Right cardiac atrium (tissue), 5 donors: Measurements from ENCODE around the gene NFASC. TPM values are rescaled to one million over a fixed set of nuclear protein-coding genes. Genes with fewer than 3 reads are reported as not detected.

Source experiments
- ATAC-seq, 2 donors: fragments of 200-7000 bp; cut with Tn5 transposase; one replicate each; pipeline versions ENCODE4 v1.8.0 to v1.9.1; 2020; ENCODE audit warnings: moderate library complexity in 2 of 2, mild to moderate bottlenecking in 1 of 2
- DNase-seq, 3 donors: peaks; one replicate each; pipeline ENCODE4 v3.0.0-alpha.2; 2020
- H3K27ac ChIP-seq: one replicate; pipeline ENCODE4 v1.5.1; 2013; ENCODE audit warnings: mild to moderate bottlenecking, low read length, control low read depth, moderate library complexity
- H3K27me3 ChIP-seq: one replicate; pipeline ENCODE4 v1.6.1; 2013; ENCODE audit not compliant: control insufficient read depth, insufficient read depth
- H3K4me1 ChIP-seq: one replicate; pipeline ENCODE4 v1.6.1; 2013; ENCODE audit warnings: low read length; ENCODE audit not compliant: control insufficient read depth, insufficient read depth
- H3K4me3 ChIP-seq: one replicate; pipeline ENCODE4 v1.5.1; 2013; ENCODE audit warnings: low read length, control low read depth
- H3K9me3 ChIP-seq: one replicate; pipeline ENCODE4 v1.6.1; 2013; ENCODE audit warnings: low read length; ENCODE audit not compliant: control insufficient read depth
- WGBS: extraction: QIAGEN DNeasy Blood & Tissue Kit; methylation state at CpG from one replicate; pipeline ENCODE4 v1.1.7; 2013; 5-methylcytosine and 5-hydroxymethylcytosine counted together
- intact Hi-C, 4 donors: fragments of 100-400 bp; cut with DNase I; formaldehyde crosslinking; loops; one replicate each; pipeline versions ENCODE4 v1.11.0 to v1.14.0; 2022 to 2023
- polyA plus RNA-seq: library from polyadenylated mRNA; stranded (reverse); fragments of 200-250 nt; gene quantifications from one replicate; pipeline ENCODE4 v1.2.3, GENCODE V29; 2013
- total RNA-seq, 4 donors: library from RNA; stranded (reverse); fragmentation: NEBNext Ultra II Directional; extraction: Animal tissue kit (Norgen Biotek cat#: 25700); gene quantifications; one replicate each; pipeline ENCODE4 v1.2.1, GENCODE V29; 2021
- donor health status: healthy with polysubstance abuse.
- donor health status: DM: no; HTN: yes; CAD: no.
- donor health status: DM: no; HTN: no; CAD: no.
- donor health status: DM: no; HTN: yes; CAD: no; lungs with severe emphysema.
- donor health status: DM: yes; HTN: yes; CAD: no.

The NFASC gene
- total and polyA plus RNA-seq, 5 donors, result 44.2 to 94.2 (median 63.3) TPM

DNA sequence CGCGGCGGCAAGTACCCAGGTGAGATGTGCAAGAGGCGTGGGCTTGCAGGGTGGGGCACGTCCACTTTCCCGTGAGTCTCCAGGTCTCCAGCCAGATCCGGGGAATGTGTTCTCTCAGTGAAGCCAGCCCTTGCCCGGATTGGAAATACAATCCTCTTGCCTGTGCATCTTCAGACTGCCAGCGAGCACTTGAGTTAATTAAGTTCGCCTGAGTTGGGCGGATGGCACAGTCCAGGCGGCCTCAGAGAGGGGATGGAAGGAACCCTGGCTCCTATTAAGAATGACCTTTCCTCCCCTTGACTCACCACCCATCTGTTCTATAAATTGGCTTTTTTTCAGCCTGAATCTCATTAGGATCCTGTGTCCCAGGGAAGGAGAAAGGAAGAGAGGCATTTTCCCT, 139.0 kb downstream of the NFASC start:
- 95% methylated on average over 12 of the region's 12 CpGs for WGBS
- no peaks in the 10 kb centered on the region for H3K9me3 ChIP-seq
- H3K27me3 ChIP-seq, result no peaks in the 10 kb centered on the region
- H3K4me3 ChIP-seq, result no peak overlapping the region
- H3K4me1 ChIP-seq, result peaks cover 2% of the 10 kb centered on the region
- DNase-seq (no peak), ATAC-seq (no peak)
- intact Hi-C loops, result no loop called here
- H3K27ac ChIP-seq, result no peak overlapping the region

DNA sequence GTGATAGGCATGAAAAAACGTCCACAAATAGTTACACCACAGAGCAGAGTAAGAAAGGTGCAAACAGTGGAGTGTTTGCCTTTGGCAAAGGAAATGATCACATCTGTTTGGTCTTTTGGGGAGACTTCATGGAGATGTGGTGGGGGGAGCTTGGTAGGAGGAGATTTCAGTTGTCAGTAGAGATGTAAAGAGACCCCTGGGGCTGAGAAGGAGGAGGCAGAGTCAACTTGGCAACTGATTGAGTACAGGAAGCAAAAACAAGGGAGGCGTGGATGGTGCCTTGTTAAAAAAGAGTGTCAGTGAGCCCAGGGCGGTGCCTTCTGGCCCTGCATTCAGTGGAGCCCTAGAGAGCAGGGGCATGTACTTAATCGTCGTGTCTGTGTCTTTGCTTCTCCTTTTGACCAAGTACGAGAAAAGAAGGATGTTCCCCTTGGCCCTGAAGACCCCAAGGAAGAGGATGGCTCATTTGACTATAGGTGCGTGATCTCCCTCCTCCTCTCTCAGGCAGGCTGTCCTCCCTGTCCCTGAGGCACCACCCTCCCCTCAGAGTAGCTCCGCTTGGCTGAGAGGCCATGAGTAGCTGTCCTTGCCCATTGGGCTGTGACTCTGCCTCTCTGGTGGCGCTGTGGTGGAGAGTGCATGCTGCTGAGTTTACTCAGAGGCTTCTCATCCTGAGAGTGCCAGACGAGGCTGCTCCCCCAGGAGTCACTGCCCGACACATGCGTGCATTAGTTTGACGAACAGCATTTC, 141.9 kb downstream of the NFASC start:
- Histone ChIP-seq H3K4me3 (no peak overlapping the region), H3K9me3 (no peaks in the 10 kb centered on the region), H3K27me3 (no peaks in the 10 kb centered on the region), H3K27ac (no peak overlapping the region), H3K4me1 (peaks cover 2% of the 10 kb centered on the region)
- intact Hi-C loops, result no loop called here
- ATAC-seq (no peak), DNase-seq (no peak)
- WGBS, result 64% methylated on average over 13 of the region's 13 CpGs

DNA sequence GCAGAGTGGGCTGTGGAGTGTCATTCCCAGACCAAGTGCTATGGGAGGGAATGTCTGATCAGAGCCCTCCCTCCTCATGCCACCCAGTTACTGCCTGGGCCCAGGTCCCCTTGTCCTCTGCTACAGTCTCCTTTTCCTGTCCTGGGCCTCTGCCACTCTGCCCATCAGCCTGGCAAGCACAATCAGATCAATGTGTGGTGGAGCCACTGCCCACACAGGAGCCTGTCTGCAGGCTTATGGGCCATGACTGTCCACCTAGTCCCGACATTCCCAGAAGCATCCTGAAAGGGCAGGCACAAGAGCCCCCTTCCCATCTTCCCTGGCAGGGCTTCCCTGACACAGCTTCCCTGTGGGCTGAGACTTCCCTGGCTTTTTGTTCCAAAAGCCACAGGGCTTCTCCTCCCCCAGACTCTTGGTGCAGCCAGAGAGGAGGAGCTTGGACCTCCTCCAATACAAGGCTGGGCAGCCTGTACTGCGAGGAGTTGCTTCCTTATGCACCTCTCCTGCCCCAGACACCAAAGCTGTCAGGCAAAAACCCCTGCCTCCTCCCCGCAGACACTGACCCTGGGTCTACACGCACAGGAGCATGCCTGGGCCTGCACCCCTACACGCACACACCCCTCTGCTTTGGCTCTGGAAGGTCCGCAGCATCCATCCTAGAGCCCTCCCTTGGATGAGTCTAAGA, 143.2 kb downstream of the NFASC start:
- WGBS, result 32% methylated on average over 6 of the region's 6 CpGs
- no peaks in the 10 kb centered on the region for H3K9me3 ChIP-seq

DNA sequence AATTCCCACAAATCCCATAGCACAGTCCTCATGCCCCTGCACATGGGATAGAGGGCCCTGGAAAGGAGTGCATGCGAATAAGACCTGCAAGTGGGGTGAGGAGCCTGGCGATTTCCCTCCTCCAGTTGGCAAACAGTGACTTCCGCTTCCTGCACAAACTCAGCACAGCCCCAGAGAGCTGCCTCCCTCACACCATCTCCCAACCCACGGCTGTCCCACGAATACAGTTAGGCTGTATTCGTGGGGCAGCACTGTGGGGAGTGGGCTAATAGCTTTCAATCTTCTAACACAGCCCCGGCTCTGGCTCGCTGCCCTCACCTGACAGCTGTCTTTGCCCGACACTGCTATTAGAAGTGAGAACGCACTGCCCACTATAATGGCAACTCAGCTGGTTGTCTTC, 144.1 kb downstream of the NFASC start:
- 38% methylated on average over 10 of the region's 10 CpGs for WGBS
- H3K9me3 ChIP-seq, result no peaks in the 10 kb centered on the region
- intact Hi-C loops, result no loop called here

More for the DNA sequence above, 143.2 kb downstream of the NFASC start:
- peaks cover 2% of the 10 kb centered on the region for H3K4me1 ChIP-seq
- peak; percentile 39 to 80 (median 73) for DNase-seq
- H3K27ac ChIP-seq, result no peak overlapping the region
- peak; percentile 54 to 69 for ATAC-seq
- intact Hi-C loops, result no loop called here
- H3K27me3 ChIP-seq, result no peaks in the 10 kb centered on the region
- H3K4me3 ChIP-seq, result no peak overlapping the region

DNA sequence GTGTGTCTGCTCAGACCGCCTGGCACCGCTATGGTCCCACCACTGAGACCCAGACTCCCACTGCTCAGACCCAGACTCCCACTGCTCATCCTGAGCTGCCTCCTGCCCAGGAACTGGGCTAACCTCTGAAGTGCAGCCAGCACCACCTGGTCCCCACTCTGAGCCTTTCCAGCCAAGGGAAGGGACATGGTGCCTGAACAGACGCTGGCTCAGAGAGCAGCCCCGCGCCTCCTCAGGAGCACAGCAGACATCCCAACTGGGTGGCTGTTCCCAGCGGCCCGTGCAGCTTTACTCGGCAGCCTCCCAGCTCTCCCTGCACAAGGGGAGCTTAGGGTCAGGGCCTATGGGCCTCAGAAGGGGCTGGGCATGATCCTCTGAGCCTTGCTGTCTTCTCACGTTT, 144.6 kb downstream of the NFASC start:
- Histone ChIP-seq H3K9me3 (no peaks in the 10 kb centered on the region), H3K4me1 (peaks cover 2% of the 10 kb centered on the region), H3K27ac (no peak overlapping the region), H3K27me3 (no peaks in the 10 kb centered on the region), H3K4me3 (no peak overlapping the region)
- ATAC-seq (peak in 1 of 2 donors; percentile 4), DNase-seq (no peak)
- intact Hi-C loops, result no loop called here
- WGBS, result 77% methylated on average over 9 of the region's 9 CpGs

More for the DNA sequence above, 144.1 kb downstream of the NFASC start:
- Histone ChIP-seq H3K4me1 (peaks cover 2% of the 10 kb centered on the region), H3K27me3 (no peaks in the 10 kb centered on the region), H3K27ac (no peak overlapping the region), H3K4me3 (no peak overlapping the region)
- DNase-seq (no peak), ATAC-seq (peak in 1 of 2 donors; percentile 10)

DNA sequence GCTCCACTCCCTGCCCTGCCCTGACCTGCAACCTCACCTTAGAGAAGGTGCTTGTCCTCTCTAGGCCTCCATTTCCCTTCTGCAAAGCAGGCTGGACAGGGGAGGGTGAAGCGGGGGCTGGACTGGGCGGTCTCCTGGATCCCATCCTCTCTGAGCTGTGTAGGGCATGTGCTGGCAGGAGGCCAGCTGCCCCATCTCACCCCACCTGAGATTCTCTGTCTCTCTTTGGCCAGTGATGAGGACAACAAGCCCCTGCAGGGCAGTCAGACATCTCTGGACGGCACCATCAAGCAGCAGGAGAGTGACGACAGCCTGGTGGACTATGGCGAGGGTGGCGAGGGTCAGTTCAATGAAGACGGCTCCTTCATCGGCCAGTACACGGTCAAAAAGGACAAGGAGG, 145.4 kb downstream of the NFASC start:
- Histone ChIP-seq H3K27me3 (no peaks in the 10 kb centered on the region), H3K9me3 (no peaks in the 10 kb centered on the region), H3K4me1 (peaks cover 2% of the 10 kb centered on the region), H3K27ac (no peak overlapping the region), H3K4me3 (no peak overlapping the region)
- no peak for DNase-seq
- no peak for ATAC-seq
- intact Hi-C loops, result no loop called here
- 88% methylated on average over 9 of the region's 9 CpGs for WGBS

DNA sequence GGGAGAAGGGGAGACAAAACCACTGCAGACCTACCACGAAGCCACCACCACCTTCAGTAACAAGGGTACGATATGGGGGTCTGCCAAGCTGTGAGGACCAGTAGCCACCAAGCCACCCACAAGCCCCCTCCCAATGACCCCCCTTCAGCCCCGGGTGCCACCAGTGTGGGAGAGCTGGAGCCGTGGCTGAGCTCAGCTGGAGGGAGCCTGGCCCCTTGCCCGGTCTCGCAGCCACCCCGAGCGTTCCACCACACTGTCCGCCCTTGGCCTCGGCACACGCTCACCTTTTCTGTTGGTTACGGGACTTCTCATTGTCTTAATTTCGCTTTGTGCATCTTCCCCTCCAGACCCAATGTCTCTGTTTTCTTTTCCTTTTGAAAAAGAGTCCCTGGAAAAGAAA, 145.9 kb downstream of the NFASC start:
- intact Hi-C loops, result no loop called here
- DNase-seq, result no peak
- H3K9me3 ChIP-seq, result no peaks in the 10 kb centered on the region
- H3K27ac ChIP-seq, result no peak overlapping the region
- H3K27me3 ChIP-seq, result no peaks in the 10 kb centered on the region
- ATAC-seq, result no peak
- H3K4me3 ChIP-seq, result no peak overlapping the region
- peaks cover 2% of the 10 kb centered on the region for H3K4me1 ChIP-seq
- WGBS, result 83% methylated on average over 13 of the region's 13 CpGs

DNA sequence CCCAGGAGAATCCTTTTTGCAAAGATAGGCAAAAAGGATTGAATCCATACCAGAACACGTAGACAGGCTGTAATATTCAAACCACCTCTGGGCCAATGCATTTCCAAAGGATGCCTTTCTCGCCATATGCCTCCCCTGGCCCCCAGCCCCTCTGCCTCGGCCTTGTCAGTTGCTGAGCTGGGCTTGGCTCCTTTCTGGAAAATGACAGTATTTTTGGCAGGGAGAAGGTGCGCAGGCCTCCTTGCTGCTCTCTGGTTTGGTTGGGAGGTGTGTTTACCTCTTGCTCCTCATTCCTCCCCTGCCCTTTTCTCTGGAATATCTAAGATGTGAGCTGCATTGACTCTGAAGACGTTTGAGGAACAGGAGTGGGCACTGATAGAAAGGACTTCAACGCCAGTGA, 146.3 kb downstream of the NFASC start:
- Histone ChIP-seq H3K9me3 (no peaks in the 10 kb centered on the region), H3K27ac (no peak overlapping the region), H3K27me3 (no peaks in the 10 kb centered on the region), H3K4me3 (no peak overlapping the region), H3K4me1 (peaks cover 2% of the 10 kb centered on the region)
- intact Hi-C loops, result no loop called here
- no peak for ATAC-seq
- DNase-seq, result no peak
- 85% methylated on average over 6 of the region's 6 CpGs for WGBS

DNA sequence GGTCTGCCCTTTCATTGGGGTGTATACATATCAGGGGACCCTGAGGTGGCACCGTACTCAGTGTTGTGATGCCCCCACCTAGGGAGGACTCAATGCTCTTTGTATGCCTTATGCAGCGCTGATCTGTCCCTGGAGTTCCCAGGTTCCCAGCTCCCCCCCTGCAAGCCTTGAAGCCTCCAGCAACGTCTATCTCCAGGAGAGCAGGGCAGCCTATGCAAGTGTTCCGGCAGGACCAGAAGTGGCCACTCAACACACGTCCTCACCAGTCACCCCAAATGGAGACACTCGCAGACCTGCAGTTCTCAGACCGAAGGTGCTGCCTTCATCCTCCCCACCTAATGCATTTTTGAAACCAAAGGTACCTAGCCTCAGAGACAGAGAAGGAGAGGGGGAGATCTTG, 147.1 kb downstream of the NFASC start:
- intact Hi-C loops, result no loop called here
- ATAC-seq, result no peak
- 90% methylated on average over 7 of the region's 7 CpGs for WGBS
- Histone ChIP-seq H3K4me1 (peaks cover under 1% of the 10 kb centered on the region), H3K4me3 (no peak overlapping the region), H3K27ac (no peak overlapping the region), H3K27me3 (no peaks in the 10 kb centered on the region), H3K9me3 (no peaks in the 10 kb centered on the region)
- no peak for DNase-seq

DNA sequence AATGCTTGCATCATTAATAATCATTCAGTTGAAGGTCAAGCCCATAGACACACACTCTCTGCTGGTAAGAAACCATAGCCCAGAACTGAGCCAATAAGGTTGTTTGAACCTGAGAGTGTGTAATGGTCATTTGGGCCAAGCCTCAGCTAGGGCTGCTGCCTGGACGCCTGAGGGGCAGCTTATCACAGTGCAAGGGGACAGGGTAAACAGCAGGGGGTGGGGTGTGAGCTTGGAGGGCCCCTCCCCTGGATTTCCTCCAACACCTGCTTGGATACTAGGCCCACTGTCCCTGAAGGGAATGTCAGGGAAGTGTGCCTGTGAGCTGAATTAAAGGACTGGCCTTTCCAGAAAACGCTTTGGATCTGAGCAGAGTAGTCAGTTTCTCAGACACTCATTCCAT, 147.7 kb downstream of the NFASC start:
- intact Hi-C loops, result no loop called here

DNA sequence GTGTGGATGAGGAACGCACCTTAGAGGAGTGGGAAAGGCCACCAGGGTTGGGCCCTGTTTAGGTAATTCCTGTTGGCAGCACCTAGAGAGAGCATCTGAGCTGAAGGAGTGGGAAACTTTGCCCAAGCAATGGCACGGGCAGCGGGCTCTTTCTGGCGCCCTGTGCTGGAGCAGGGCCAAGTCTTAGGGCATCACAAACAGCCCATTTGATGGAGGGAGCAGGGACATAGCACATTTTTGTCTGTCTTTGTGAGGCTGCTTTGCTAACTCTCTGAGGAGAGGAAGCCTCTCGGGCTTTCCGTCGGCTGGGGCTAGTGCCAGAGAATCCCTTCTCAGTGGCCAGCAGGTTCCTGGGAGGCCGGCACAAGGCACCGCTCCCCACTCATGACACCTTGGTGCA, 149.8 kb downstream of the NFASC start:
- ATAC-seq (no peak), DNase-seq (no peak)
- intact Hi-C loops, result no loop called here
- WGBS, result 83% methylated on average over 9 of the region's 9 CpGs
- Histone ChIP-seq H3K9me3 (no peaks in the 10 kb centered on the region), H3K27me3 (no peaks in the 10 kb centered on the region), H3K4me1 (no peaks in the 10 kb centered on the region), H3K4me3 (no peak overlapping the region), H3K27ac (no peak overlapping the region)

More for the DNA sequence above, 147.7 kb downstream of the NFASC start:
- no peak overlapping the region for H3K4me3 ChIP-seq
- no peak overlapping the region for H3K27ac ChIP-seq
- WGBS, result 69% methylated on average over 2 of the region's 2 CpGs
- H3K4me1 ChIP-seq, result no peaks in the 10 kb centered on the region
- H3K27me3 ChIP-seq, result no peaks in the 10 kb centered on the region
- DNase-seq (no peak), ATAC-seq (no peak)
- H3K9me3 ChIP-seq, result no peaks in the 10 kb centered on the region
